HL-60 (cell line): Measurements from ENCODE around the gene GBA3.

Source experiments
- DNase-seq, 2 experiments: peaks; one replicate each; pipeline ENCODE4 v3.0.0-alpha.2; 2010 to 2020; ENCODE audit warnings: low read depth in 1 of 2, low spot score in 1 of 2
- H3K27ac ChIP-seq: fragments of 250-450 bp; sonication (Bioruptor Pico); replicated peaks from 2 replicates; pipeline ENCODE4 v1.5.1; 2020; ENCODE audit warnings: mild to moderate bottlenecking, moderate library complexity
- H3K27me3 ChIP-seq: fragments of 250-450 bp; sonication (Bioruptor Pico); 2 replicates; pipeline ENCODE4 v1.5.1; 2021; ENCODE audit warnings: mild to moderate bottlenecking, moderate library complexity; ENCODE audit not compliant: insufficient read depth, poor library complexity, severe bottlenecking
- H3K4me3 ChIP-seq: replicated peaks from 2 replicates; pipeline ENCODE4 v1.5.1; 2011; ENCODE audit warnings: mild to moderate bottlenecking, control low read depth, low read length; ENCODE audit not compliant: insufficient read depth
- CTCF ChIP-seq: IDR thresholded peaks from one replicate; pipeline ENCODE4 v1.5.1; 2011; ENCODE audit warnings: low read length, control low read depth, inconsistent platforms; ENCODE audit not compliant: insufficient read depth
- GABPA ChIP-seq: IDR thresholded peaks from 2 replicates; pipeline ENCODE4 v1.6.1; 2012; ENCODE audit warnings: low read depth
- POLR2AphosphoS5 ChIP-seq: IDR thresholded peaks from 2 replicates; pipeline ENCODE4 v1.6.1; 2012; ENCODE audit warnings: low read depth
- REST ChIP-seq: IDR thresholded peaks from 2 replicates; pipeline ENCODE4 v1.6.1; 2012; ENCODE audit warnings: low read depth; ENCODE audit not compliant: insufficient replicate concordance
- SPI1 ChIP-seq: IDR thresholded peaks from 2 replicates; pipeline ENCODE4 v1.6.1; 2012; ENCODE audit warnings: low read depth, mild to moderate bottlenecking, borderline replicate concordance

GBA3 gene

GRCh38 chr4:22744478-22745062 is 51.8 kb downstream of the GBA3 start:
- no peak for DNase-seq
- no peak for TF ChIP-seq SPI1
- Histone ChIP-seq H3K27me3 (no peaks in the 10 kb centered on the region), H3K4me3 (no peak overlapping the region), H3K27ac (no peak overlapping the region)

- no peak for DNase-seq
- Histone ChIP-seq H3K27me3 (no peaks in the 10 kb centered on the region), H3K4me3 (no peak overlapping the region), H3K27ac (no peak overlapping the region)
- no peak for TF ChIP-seq SPI1
- TF ChIP-seq POLR2AphosphoS5: no peak
- no peak for TF ChIP-seq GABPA
- no peak for TF ChIP-seq REST
- TF ChIP-seq CTCF: no peak
Measured at GRCh38 chr4:22745234-22745633, 52.5 kb downstream of the GBA3 start.

GRCh38 chr4:22754116-22754515 is 61.4 kb downstream of the GBA3 start:
- H3K27ac ChIP-seq: no peak overlapping the region
- no peaks in the 10 kb centered on the region for H3K27me3 ChIP-seq
- no peak overlapping the region for H3K4me3 ChIP-seq
- TF ChIP-seq SPI1 (no peak), CTCF (no peak), REST (no peak)
- DNase-seq: no peak

- Histone ChIP-seq H3K27me3 (no peaks in the 10 kb centered on the region), H3K4me3 (no peak overlapping the region), H3K27ac (no peak overlapping the region)
- no peak for DNase-seq
- TF ChIP-seq POLR2AphosphoS5 (no peak), GABPA (no peak), SPI1 (no peak), REST (no peak), CTCF (no peak)
Measured at GRCh38 chr4:22762548-22762947, 69.8 kb downstream of the GBA3 start.
